K562 (cell line): ENCODE measurements around the gene SLC17A9. TPM values are rescaled to one million over a fixed set of nuclear protein-coding genes. Genes with fewer than 3 reads are reported as not detected.

ENCODE experiments used
- ATAC-seq: fragments of 200-7000 bp; cut with Tn5 transposase; 3 replicates; pipeline ENCODE4 v1.9.1; 2020; ENCODE audit warnings: moderate library complexity
- BruUV-seq: library from RNA; stranded (reverse); fragments of 400-500 nt; replicated peaks from 2 replicates; lab custom pipeline; 2021; lab: Mats Ljungman, UMichigan
- CTCF ChIA-PET: fragments of 300-600 bp; formaldehyde crosslinking; extraction: SDS; loops from one replicate; lab custom pipeline; 2021; ENCODE audit warnings: low intra/inter-chr PET ratio; lab: Yijun Ruan, JAX
- POLR2A ChIA-PET: fragments of 300-600, 350-650 bp; sonication (Branson Sonifier 250); formaldehyde crosslinking; extraction: SDS; loops from one replicate; lab custom pipeline; 2021; ENCODE audit warnings: antibody characterized with exemption, inconsistent platforms; lab: Yijun Ruan, JAX
- DNase-seq, 4 experiments: peaks; one replicate each; pipeline versions ENCODE4 v3.0.0 to v3.0.0-alpha.2; 2011 to 2018; ENCODE audit warnings: low spot score in 3 of 4, mixed read lengths in 3 of 4; ENCODE audit errors: extremely low read depth in 1 of 4
- FAIRE-seq: peaks from 2 replicates; lab custom pipeline; 2011; peaks lifted over from hg19 to GRCh38; lab: Jason Lieb, UNC
- H2AFZ ChIP-seq: 2 replicates; pipeline ENCODE4 v1.6.0; 2011; ENCODE audit warnings: low read depth, low read length, control low read depth, inconsistent platforms
- H3K27ac ChIP-seq: fragments of 200-600 bp; 3 replicates; pipeline ENCODE4 v1.8.0; 2011; ENCODE audit warnings: low read depth, mild to moderate bottlenecking, control low read depth, inconsistent platforms, low read length, moderate library complexity, mixed read lengths; ENCODE audit errors: extremely low read depth
- H3K27me3 ChIP-seq, 2 experiments: fragments of 300-600 bp in 1 of 2; 2 replicates in 1 of 2; 3 replicates in 1 of 2; pipeline versions ENCODE4 v1.6.0 to v1.8.0; 2011; ENCODE audit warnings: inconsistent platforms in 2 of 2, low read length in 2 of 2, mild to moderate bottlenecking in 1 of 2, mixed read lengths in 1 of 2, moderate library complexity in 1 of 2; ENCODE audit not compliant: control insufficient read depth in 2 of 2, insufficient read depth in 2 of 2
- H3K36me3 ChIP-seq: fragments of 300-600 bp; 3 replicates; pipeline ENCODE4 v1.8.0; 2011; ENCODE audit warnings: mild to moderate bottlenecking, low read length, inconsistent platforms; ENCODE audit not compliant: control insufficient read depth, insufficient read depth
- H3K4me1 ChIP-seq, 2 experiments: fragments of 200-600 bp in 1 of 2; replicated peaks in 1 of 2; 2 replicates in 1 of 2; 3 replicates in 1 of 2; pipeline versions ENCODE4 v1.5.1 to v1.8.0; 2011; ENCODE audit warnings: inconsistent platforms in 2 of 2, low read length in 2 of 2, mild to moderate bottlenecking in 1 of 2, mixed read lengths in 1 of 2, moderate library complexity in 1 of 2; ENCODE audit not compliant: control insufficient read depth in 2 of 2, insufficient read depth in 2 of 2
- H3K4me2 ChIP-seq: 2 replicates; pipeline ENCODE4 v1.6.1; 2011; ENCODE audit warnings: low read length, control low read depth, inconsistent platforms, mixed read lengths; ENCODE audit not compliant: insufficient read depth
- H3K4me3 ChIP-seq: fragments of 200-600 bp; sonication (generic), shearing (Covaris generic); 2 replicates; pipeline ENCODE4 v1.5.1; 2016; ENCODE audit warnings: control low read depth, inconsistent platforms
- H3K79me2 ChIP-seq: fragments of 200-600 bp; 3 replicates; pipeline ENCODE4 v1.8.0; 2011; ENCODE audit warnings: low read length, inconsistent platforms; ENCODE audit not compliant: control insufficient read depth, insufficient read depth
- H3K9ac ChIP-seq, 2 experiments: 2 replicates each; pipeline versions ENCODE4 v1.6.0 to v1.6.1; 2011; ENCODE audit warnings: low read depth in 2 of 2, low read length in 2 of 2, control low read depth in 1 of 2, inconsistent platforms in 1 of 2, mild to moderate bottlenecking in 1 of 2, mixed read lengths in 1 of 2; ENCODE audit not compliant: insufficient read depth in 1 of 2
- H3K9me1 ChIP-seq: one replicate; pipeline ENCODE4 v1.6.0; 2011; ENCODE audit warnings: inconsistent platforms, mild to moderate bottlenecking, low read length, moderate library complexity; ENCODE audit not compliant: control insufficient read depth, insufficient read depth
- H3K9me3 ChIP-seq: replicated peaks from 2 replicates; pipeline ENCODE4 v1.5.1; 2011; ENCODE audit warnings: low read depth, low read length, inconsistent platforms; ENCODE audit not compliant: control insufficient read depth, insufficient read depth
- H4K20me1 ChIP-seq: replicated peaks from 2 replicates; pipeline ENCODE4 v1.6.1; 2011; ENCODE audit warnings: low read length, inconsistent platforms, mixed read lengths; ENCODE audit not compliant: control insufficient read depth, insufficient read depth
- ATF2 ChIP-seq: sonication (generic); formaldehyde crosslinking; IDR thresholded peaks from 2 replicates; pipeline ENCODE4 v1.8.1; 2022; ENCODE audit warnings: missing genetic modification reagents
- BCL6 ChIP-seq: fragments of 250-450 bp; sonication (Bioruptor Pico); IDR thresholded peaks from 2 replicates; pipeline ENCODE4 v1.4.0; 2020
- CBX2 ChIP-seq: fragments of 200-600 bp; sonication (generic); IDR thresholded peaks from one replicate; pipeline ENCODE4 v1.6.1; 2012; ENCODE audit warnings: mild to moderate bottlenecking, low read length, inconsistent platforms; ENCODE audit not compliant: insufficient read depth, poor library complexity, severe bottlenecking
- DACH1 ChIP-seq: fragments of 450-650 bp; IDR thresholded peaks from 2 replicates; pipeline ENCODE4 v1.6.1; 2018; ENCODE audit not compliant: partially characterized antibody
- EP400 ChIP-seq: fragments of 450-650 bp; IDR thresholded peaks from 2 replicates; pipeline ENCODE4 v1.6.1; 2017; ENCODE audit warnings: antibody characterized with exemption, mild to moderate bottlenecking, moderate library complexity
- GATAD2A ChIP-seq: fragments of 450-650 bp; IDR thresholded peaks from 2 replicates; pipeline ENCODE4 v1.6.1; 2017
- HDAC3 ChIP-seq: fragments of 450-650 bp; IDR thresholded peaks from 2 replicates; pipeline ENCODE4 v1.6.1; 2018; ENCODE audit warnings: borderline replicate concordance, mild to moderate bottlenecking, moderate library complexity; ENCODE audit not compliant: partially characterized antibody
- IFI16 ChIP-seq: fragments of 250-450 bp; sonication (Bioruptor Pico); IDR thresholded peaks from 2 replicates; pipeline ENCODE4 v2.1.2; 2022; ENCODE audit warnings: mild to moderate bottlenecking, inconsistent platforms
- KDM4B ChIP-seq, 2 experiments: fragments of 450-650 bp in 1 of 2; sonication (generic) in 1 of 2; IDR thresholded peaks; 2 replicates each; pipeline ENCODE4 v1.6.1; 2016 to 2017; ENCODE audit warnings: borderline replicate concordance in 2 of 2, antibody characterized with exemption in 1 of 2, low read depth in 1 of 2, mild to moderate bottlenecking in 1 of 2
- NCOA4 ChIP-seq: fragments of 450-650 bp; IDR thresholded peaks from 2 replicates; pipeline ENCODE4 v1.6.1; 2018; ENCODE audit warnings: mild to moderate bottlenecking; ENCODE audit not compliant: partially characterized antibody
- NKRF ChIP-seq: fragments of 450-650 bp; IDR thresholded peaks from 2 replicates; pipeline ENCODE4 v1.6.1; 2016; ENCODE audit warnings: borderline replicate concordance
- OTX1 ChIP-seq: fragments of 450-650 bp; formaldehyde crosslinking; IDR thresholded peaks from 2 replicates; pipeline ENCODE4 v1.4.0; 2022; ENCODE audit warnings: mild to moderate bottlenecking
- RAD51 ChIP-seq: fragments of 450-650 bp; IDR thresholded peaks from 2 replicates; pipeline ENCODE4 v1.7.1; 2016; ENCODE audit warnings: low read depth, mild to moderate bottlenecking, borderline replicate concordance
- SAP30 ChIP-seq: fragments of 200-600 bp; sonication (generic); IDR thresholded peaks from 2 replicates; pipeline ENCODE4 v1.6.1; 2012; ENCODE audit warnings: borderline replicate concordance, low read depth, mild to moderate bottlenecking, moderate library complexity, low read length, control low read depth, inconsistent platforms; ENCODE audit not compliant: insufficient read depth, poor library complexity, severe bottlenecking
- ZNF445 ChIP-seq: fragments of 250-450 bp; sonication (Bioruptor Pico); IDR thresholded peaks from 2 replicates; pipeline ENCODE4 v1.4.0; 2020; ENCODE audit warnings: low read depth, mild to moderate bottlenecking, moderate library complexity
- WGBS: fragments of 100-300 bp; shearing (Covaris generic); methylation state at CpG from one replicate; pipeline ENCODE4 v1.1.6; 2016; ENCODE audit warnings: low coverage, mixed read lengths; ENCODE audit not compliant: insufficient coverage; ENCODE audit errors: missing lambda C conversion rate; 5-methylcytosine and 5-hydroxymethylcytosine counted together
- in situ Hi-C: fragments of 300-500 bp; cut with MboI; formaldehyde crosslinking; loops from 4 replicates; pipeline ENCODE4 v1.15.0; 2018; ENCODE audit warnings: inconsistent platforms, mixed read lengths
- intact Hi-C: fragments of 100-400 bp; cut with micrococcal nuclease; formaldehyde crosslinking; loops from 2 replicates; pipeline ENCODE4 v1.14.2; 2022
- polyA plus RNA-seq, 8 experiments: library from polyadenylated mRNA; depleted of rRNA in 4 of 8; stranded (reverse) in 5 of 8; unstranded in 3 of 8; fragments of >200 nt; fragmentation: Nextera tagmentation in 2 of 8; fragmentation: Illumina TruSeq in 1 of 8; extraction: Ambion mirVana in 2 of 8; extraction: Trizol in 1 of 8; gene quantifications; 2 replicates each; pipeline versions ENCODE4 v1.2.1 to v1.2.3, GENCODE V29; 2011 to 2014; ENCODE audit warnings: inconsistent platforms in 1 of 8, missing spikeins in 1 of 8
- total RNA-seq, 7 experiments: library from RNA; depleted of rRNA in 6 of 7; stranded (reverse); fragments of >200 nt in 6 of 7; fragmentation: Illumina TruSeq in 2 of 7; extraction: Trizol in 2 of 7; gene quantifications; 2 replicates each; pipeline versions ENCODE4 v1.2.1 to v1.2.3, GENCODE V29; 2011 to 2021; ENCODE audit warnings: low replicate concordance in 1 of 7

Gene SLC17A9
- total and polyA plus RNA-seq, 9 of the 15 experiments (the other 6 are each of a cell fraction or from before 2014, with no cell fraction given), result 0.04 to 0.31 TPM; not detected in 7

GRCh38 chr20:62971950-62972844 is 19.7 kb downstream of the SLC17A9 start:
- no TSS peak for BruUV-seq
- Histone ChIP-seq H3K4me1 (peaks cover 0 to 41% of the 10 kb centered on the region in 2 experiments; a peak in 3 of 5 replicates), H4K20me1 (no peaks in the 10 kb centered on the region; the same call in 1 of the 2 replicates), H3K27me3 (peaks cover 25 to 93% of the 10 kb centered on the region in 2 experiments), H3K27ac (no peak overlapping the region), H3K4me3 (no peak overlapping the region), H3K9me1 (no peaks in the 10 kb centered on the region), H3K79me2 (no peaks in the 10 kb centered on the region), H3K9me3 (no peaks in the 10 kb centered on the region), H2AFZ (no peak overlapping the region), H3K9ac (no peak overlapping the region), H3K36me3 (no peaks in the 10 kb centered on the region), H3K4me2 (no peak overlapping the region)
- peak; percentile 95 for FAIRE-seq
- ChIA-PET CTCF (interaction anchor here (0.6 to 1.5 kb wide), 5 partner anchors 35 to 308 kb away, joined by 3 to 16 read pairs (median 3); no protein-coding TSS in a partner anchor), POLR2A (interaction anchor here (0.6 to 1.3 kb wide), 8 partner anchors 8 to 97 kb away, joined by 3 to 4 read pairs (median 3); no protein-coding TSS in a partner anchor)
- ATAC-seq, result peak; percentile 98
- intact Hi-C loops, result loop anchor here (1.0 kb wide), 1 partner anchor 37 kb away; no protein-coding TSS in a partner anchor
- WGBS, result under 1% methylated on average over 31 of the region's 38 CpGs
- in situ Hi-C loops, result no loop called here
- peak; percentile 86 to 90 (median 89) for DNase-seq
- TF ChIP-seq ZNF445 (CRISPR knock-in tag) (no peak), NKRF (no peak), EP400 (no peak), OTX1 (CRISPR knock-in tag) (no peak), SAP30 (no peak), GATAD2A (no peak), DACH1 (no peak), ATF2 (CRISPR knock-in tag) (no peak), KDM4B (IDR thresholded peaks at IDR 0.05; ENCODE audit: borderline replicate concordance in 2 of 2, low read depth in 1 of 2) (no peak), RAD51 (no peak), NCOA4 (no peak), BCL6 (CRISPR knock-in tag) (no peak), HDAC3 (no peak), IFI16 (CRISPR knock-in tag) (no peak), CBX2 (no peak)
